ENCODE measurements around the gene RPP40.
"Not testable (repeated sequence)": the region's sequence is repeated elsewhere in the genome, so short reads cannot be mapped to it uniquely, and the experiment has no call there.

Gene RPP40

GRCh38 chr6:5023923-5024322 lies 20.1 kb upstream of the RPP40 start:
- no peak for DNase-seq (ENCODE audit: extremely low read depth in 1 of 2, low read depth in 1 of 2)

- DNase-seq (ENCODE audit: extremely low read depth in 1 of 2, low read depth in 1 of 2) = no peak
These were observed 16.3 kb upstream of the RPP40 start for GRCh38 chr6:5020142-5020541.

- DNase-seq (ENCODE audit: extremely low read depth in 1 of 2, low read depth in 1 of 2) = no peak
These were observed 10.3 kb upstream of the RPP40 start for GRCh38 chr6:5014072-5014561.

DNA sequence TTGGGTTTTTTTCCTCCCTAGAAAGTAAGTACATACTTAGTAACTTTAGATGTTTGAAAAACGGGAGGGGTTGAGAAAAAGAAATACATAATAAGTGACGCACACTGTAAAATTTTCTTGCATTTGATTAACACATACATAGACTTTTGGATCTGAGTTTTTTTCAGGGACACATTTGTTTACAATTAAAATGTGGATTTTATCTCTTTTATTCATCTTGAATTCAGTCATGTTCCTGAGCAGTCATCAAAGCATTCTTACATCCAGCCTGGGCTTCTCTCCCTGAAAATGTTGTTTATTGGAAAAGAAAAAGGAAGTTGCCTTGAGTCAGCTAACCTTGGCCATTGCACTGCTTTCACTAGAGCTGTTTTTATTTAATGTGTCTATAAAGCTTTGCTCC lies 8.7 kb upstream of the RPP40 start:
- DNase-seq (ENCODE audit: extremely low read depth in 1 of 2, low read depth in 1 of 2) = no peak

DNA sequence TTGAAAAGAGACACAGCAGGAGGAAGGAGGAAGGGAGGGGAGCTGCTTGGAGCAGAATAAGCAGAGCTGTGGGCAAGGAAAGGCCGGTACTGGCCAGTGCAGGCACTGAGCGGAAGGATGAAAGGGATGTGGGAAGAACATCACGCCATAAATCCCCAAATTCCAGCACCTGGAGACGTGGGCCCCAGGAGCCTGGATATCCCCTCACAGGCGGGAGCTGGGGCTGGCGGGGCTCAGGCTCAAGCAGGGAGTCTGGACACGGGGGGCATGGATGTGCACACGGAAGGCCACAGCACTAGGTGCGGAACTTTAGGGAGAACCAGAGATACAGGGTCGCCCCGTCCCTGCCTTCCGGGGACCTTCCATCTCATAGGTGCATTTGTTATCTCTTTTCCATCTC lies 7.5 kb upstream of the RPP40 start:
- no peak for DNase-seq (ENCODE audit: extremely low read depth in 1 of 2, low read depth in 1 of 2)

DNA sequence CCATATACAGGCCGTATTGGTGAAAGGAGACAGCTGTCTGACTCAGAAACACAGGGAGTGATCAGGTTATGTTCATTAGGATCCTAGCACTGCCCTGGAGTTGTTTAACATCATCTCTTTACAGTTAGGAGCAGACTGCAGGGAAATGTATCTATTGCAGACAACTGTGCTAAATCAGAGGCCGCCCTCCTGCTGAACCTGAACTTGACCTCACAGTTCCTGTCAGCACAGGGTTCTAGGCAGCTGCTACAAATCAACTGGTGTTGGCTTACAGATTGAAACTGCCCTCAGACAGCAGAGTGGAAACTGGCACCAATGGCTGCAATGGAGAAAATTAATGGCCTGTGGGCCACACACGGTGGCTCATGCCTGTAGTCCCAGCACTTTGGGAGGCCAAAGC lies 3.7 kb upstream of the RPP40 start:
- no peak for DNase-seq (ENCODE audit: extremely low read depth in 1 of 2, low read depth in 1 of 2)

GRCh38 chr6:5006222-5006621 lies 2.4 kb upstream of the RPP40 start:
- DNase-seq (ENCODE audit: extremely low read depth in 1 of 2, low read depth in 1 of 2) = no peak

DNA sequence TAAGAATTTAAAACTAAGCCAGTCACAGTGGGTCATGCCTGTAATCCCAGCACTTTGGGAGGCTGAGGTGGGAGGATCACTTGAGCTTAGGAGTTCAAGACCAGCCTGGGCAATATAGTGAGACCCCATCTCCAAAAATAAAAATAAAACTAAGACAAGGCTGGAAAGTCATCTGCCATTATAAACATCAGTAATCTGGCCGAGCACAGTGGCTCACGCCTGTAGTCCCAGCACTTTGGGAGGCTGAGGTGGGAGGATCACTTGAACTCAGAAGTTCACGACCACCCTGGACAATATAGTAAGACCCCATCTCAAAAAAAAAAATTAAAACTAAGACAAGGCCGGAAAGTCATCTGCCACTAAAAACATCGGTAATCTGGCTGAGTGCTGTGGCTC lies 1.2 kb upstream of the RPP40 start:
- DNase-seq (ENCODE audit: extremely low read depth in 1 of 2, low read depth in 1 of 2) = not testable (repeated sequence)

GRCh38 chr6:5004373-5005037 lies 668 bp upstream of the RPP40 start:
- DNase-seq (ENCODE audit: extremely low read depth in 1 of 2, low read depth in 1 of 2) = no peak

- DNase-seq (ENCODE audit: extremely low read depth in 1 of 2, low read depth in 1 of 2) = no peak
These were observed 4.3 kb downstream of the RPP40 start for GRCh38 chr6:4999586-4999985.

DNA sequence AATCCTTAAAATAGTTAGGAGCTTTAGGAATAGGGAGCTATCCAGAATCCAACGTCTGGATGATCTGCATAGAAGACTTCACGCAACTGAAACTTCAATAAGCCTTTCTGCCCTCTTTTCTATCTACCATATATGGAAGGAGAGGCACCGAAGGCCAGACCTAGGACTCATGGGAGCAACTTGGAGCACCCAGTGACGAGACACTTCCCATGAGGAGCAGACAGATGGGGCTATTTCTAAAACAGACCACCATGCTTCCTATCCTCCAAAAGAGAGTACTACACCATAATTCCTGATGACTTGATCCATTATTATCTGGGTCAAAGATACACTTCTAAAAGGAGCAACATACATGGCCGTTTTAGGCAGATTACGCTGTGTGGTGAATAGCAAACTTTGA lies 6.0 kb downstream of the RPP40 start:
- DNase-seq (ENCODE audit: extremely low read depth in 1 of 2, low read depth in 1 of 2) = no peak

- no peak for DNase-seq (ENCODE audit: extremely low read depth in 1 of 2, low read depth in 1 of 2)
These were observed 9.1 kb downstream of the RPP40 start for GRCh38 chr6:4994741-4995140.

GRCh38 chr6:4987432-4987831 lies 16.4 kb downstream of the RPP40 start:
- no peak for DNase-seq (ENCODE audit: extremely low read depth in 1 of 2, low read depth in 1 of 2)

GRCh38 chr6:4986999-4987398 lies 16.8 kb downstream of the RPP40 start:
- DNase-seq (ENCODE audit: extremely low read depth in 1 of 2, low read depth in 1 of 2) = no peak

GRCh38 chr6:4983322-4983721 lies 20.5 kb downstream of the RPP40 start:
- no peak for DNase-seq (ENCODE audit: extremely low read depth in 1 of 2, low read depth in 1 of 2)

GRCh38 chr6:4981761-4982160 lies 22.1 kb downstream of the RPP40 start:
- no peak for DNase-seq (ENCODE audit: extremely low read depth in 1 of 2, low read depth in 1 of 2)

DNA sequence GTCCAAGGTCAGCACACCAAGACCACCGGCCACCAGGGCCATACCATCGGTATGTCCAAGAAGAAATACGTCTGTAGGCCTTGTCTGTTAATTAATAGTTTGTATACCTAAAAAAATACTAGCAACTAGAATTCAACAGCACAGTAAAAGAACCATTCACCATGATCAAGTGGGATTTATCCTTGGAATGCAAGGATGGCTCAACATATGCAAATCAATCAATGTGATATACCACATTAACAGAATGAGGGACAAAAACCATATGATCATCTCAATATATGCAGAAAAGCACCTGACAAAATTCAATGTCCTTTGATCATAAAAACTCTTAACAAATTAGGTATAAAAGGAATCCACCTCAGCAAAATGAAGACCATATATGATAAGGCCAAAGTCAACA lies 24.4 kb downstream of the RPP40 start:
- DNase-seq (ENCODE audit: extremely low read depth in 1 of 2, low read depth in 1 of 2) = no peak

DNA sequence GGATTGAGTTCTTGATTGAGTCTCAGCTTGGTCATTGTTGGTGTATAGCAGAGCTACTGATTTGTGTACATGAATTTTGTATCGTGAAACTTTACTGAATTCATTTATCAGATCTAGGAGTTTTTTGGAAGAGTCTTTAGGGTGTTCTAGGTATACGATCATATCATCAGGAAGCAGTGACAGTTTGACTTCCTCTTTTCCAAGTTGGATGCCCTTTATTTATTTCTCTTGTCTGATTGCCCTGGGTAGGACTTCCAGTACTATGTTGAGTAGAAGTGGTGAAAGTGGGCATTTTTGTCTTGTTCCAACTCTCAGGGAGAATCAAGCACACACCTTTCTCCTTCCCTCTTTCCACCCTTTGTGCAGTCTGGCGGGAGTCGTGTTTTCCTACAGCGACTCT lies 26.4 kb downstream of the RPP40 start:
- DNase-seq (ENCODE audit: extremely low read depth in 1 of 2, low read depth in 1 of 2) = no peak

- DNase-seq (ENCODE audit: extremely low read depth in 1 of 2, low read depth in 1 of 2) = no peak
These were observed 28.3 kb downstream of the RPP40 start for GRCh38 chr6:4975506-4975905.

GRCh38 chr6:4974962-4975361 lies 28.9 kb downstream of the RPP40 start:
- no peak for DNase-seq (ENCODE audit: extremely low read depth in 1 of 2, low read depth in 1 of 2)

GRCh38 chr6:4973982-4974745 lies 29.7 kb downstream of the RPP40 start:
- DNase-seq (ENCODE audit: extremely low read depth in 1 of 2, low read depth in 1 of 2) = no peak

- DNase-seq (ENCODE audit: extremely low read depth in 1 of 2, low read depth in 1 of 2) = no peak
These were observed 30.4 kb downstream of the RPP40 start for GRCh38 chr6:4973415-4973814.
